Small intestine (tissue), 7 donors: ENCODE measurements around the gene ARMH2. TPM values are rescaled to one million over a fixed set of nuclear protein-coding genes. Genes with fewer than 3 reads are reported as not detected.
"Not testable (repeated sequence)": the region's sequence is repeated elsewhere in the genome, so short reads cannot be mapped to it uniquely, and the experiment has no call there.

ENCODE experiments used
- DNase-seq, 2 donors: peaks; one replicate each; pipeline versions ENCODE4 v3.0.0 to v3.0.0-alpha.2; 2013
- FAIRE-seq: peaks from 2 replicates; lab custom pipeline; 2012; peaks lifted over from hg19 to GRCh38; lab: Jason Lieb, UNC
- H3K27ac ChIP-seq, 3 donors: one replicate each; pipeline ENCODE4 v1.5.1; 2013; ENCODE audit warnings: low read length in 2 of 3, mild to moderate bottlenecking in 2 of 3, control low read depth in 1 of 3, inconsistent platforms in 1 of 3, low read depth in 1 of 3, moderate library complexity in 1 of 3
- H3K27me3 ChIP-seq, 3 donors: one replicate each; pipeline ENCODE4 v1.6.1; 2013; ENCODE audit warnings: low read length in 3 of 3, inconsistent platforms in 1 of 3; ENCODE audit not compliant: control insufficient read depth in 3 of 3, insufficient read depth in 3 of 3
- H3K36me3 ChIP-seq, 3 donors: one replicate each; pipeline ENCODE4 v1.6.1; 2013; ENCODE audit warnings: low read length in 3 of 3, inconsistent platforms in 1 of 3, low read depth in 1 of 3, mild to moderate bottlenecking in 1 of 3, moderate library complexity in 1 of 3; ENCODE audit not compliant: control insufficient read depth in 3 of 3, insufficient read depth in 2 of 3
- H3K4me1 ChIP-seq, 3 donors: one replicate each; pipeline ENCODE4 v1.6.1; 2013; ENCODE audit warnings: low read length in 2 of 3, inconsistent platforms in 1 of 3, low read depth in 1 of 3, mild to moderate bottlenecking in 1 of 3, moderate library complexity in 1 of 3; ENCODE audit not compliant: control insufficient read depth in 3 of 3, insufficient read depth in 2 of 3
- H3K4me3 ChIP-seq, 3 donors: one replicate each; pipeline ENCODE4 v1.5.1; 2013; ENCODE audit warnings: low read length in 3 of 3, control low read depth in 1 of 3, inconsistent platforms in 1 of 3, low read depth in 1 of 3, mild to moderate bottlenecking in 1 of 3, moderate library complexity in 1 of 3
- H3K9me3 ChIP-seq, 2 donors: one replicate each; pipeline ENCODE4 v1.6.1; 2013; ENCODE audit warnings: low read depth in 1 of 2, low read length in 1 of 2; ENCODE audit not compliant: control insufficient read depth in 2 of 2, insufficient read depth in 1 of 2
- WGBS, 3 donors: extraction: QIAGEN DNeasy Blood & Tissue Kit; methylation state at CpG; one replicate each; pipeline ENCODE4 v1.1.7; 2013; 5-methylcytosine and 5-hydroxymethylcytosine counted together
- polyA plus RNA-seq, 4 donors: library from polyadenylated mRNA; stranded (reverse) in 3 of 4; unstranded in 1 of 4; fragments of 200-250 nt in 3 of 4; fragments of 120-200 nt in 1 of 4; gene quantifications; one replicate each; pipeline versions ENCODE4 v1.2.1 to v1.2.3, GENCODE V29; 2013
- donor health status: healthy with polysubstance abuse.
- donor health status: control.
- donor health status: control.
- donor health status: Bipolar disorder and iron deficiency.
- donor health status: healthy.

ARMH2 gene
- polyA plus RNA-seq, 4 donors = not detected

DNA sequence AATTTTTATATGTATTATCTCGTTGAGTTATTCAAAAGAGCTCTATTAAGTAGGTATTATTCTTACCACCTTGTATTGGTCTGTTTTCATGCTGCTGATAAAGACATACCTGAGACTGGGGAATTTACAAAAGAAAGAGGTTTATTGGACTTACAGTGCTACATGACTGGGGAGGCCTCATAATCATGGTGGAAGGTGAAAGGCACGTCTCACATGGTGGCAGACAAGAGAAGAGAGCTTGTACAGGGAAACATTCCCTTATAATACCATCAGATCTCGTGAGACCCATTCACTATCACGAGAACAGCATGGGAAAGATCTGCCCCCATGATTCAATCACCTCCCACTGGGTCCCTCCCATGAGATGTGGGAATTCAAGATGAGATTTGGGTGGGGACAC is 44.3 kb downstream of the ARMH2 start:
- FAIRE-seq, H3K36me3 ChIP-seq, DNase-seq, H3K4me3 ChIP-seq, H3K27ac ChIP-seq, H3K27me3 ChIP-seq, H3K4me1 ChIP-seq, H3K9me3 ChIP-seq: not testable (repeated sequence)
- 82 to 90% (median 87%) methylated on average over 4 of the region's 4 CpGs for WGBS, 3 donors

DNA sequence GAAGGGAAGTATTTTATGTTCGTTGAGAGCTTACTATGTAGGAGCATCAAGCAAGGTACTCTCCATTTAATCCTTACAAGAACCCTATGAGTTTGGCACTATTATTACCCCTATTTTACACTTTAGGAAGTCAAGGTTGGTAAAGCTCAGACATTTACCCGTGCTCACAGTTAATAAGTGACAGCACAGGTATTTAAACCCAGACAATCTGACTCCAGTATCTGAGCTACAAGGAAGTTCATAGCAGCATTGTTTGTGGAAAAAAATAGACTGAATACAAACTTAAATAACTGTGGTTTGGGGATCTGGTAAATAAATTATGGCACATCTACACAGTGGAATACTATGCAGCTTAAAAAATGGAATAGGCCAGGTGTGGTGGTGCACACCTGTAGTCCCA is 45.2 kb downstream of the ARMH2 start:
- Histone ChIP-seq H3K4me3 (no peak overlapping the region), H3K27ac (peak overlapping the region in 1 of 3 donors; percentile 35), H3K9me3 (peaks cover 0 to 9% of the 10 kb centered on the region in 2 donors), H3K4me1 (peaks cover 0 to 10% (median 0%) of the 10 kb centered on the region in 3 donors), H3K36me3 (no peaks in the 10 kb centered on the region), H3K27me3 (no peaks in the 10 kb centered on the region)
- DNase-seq = peak in 1 of 2 donors; percentile 29
- WGBS, 3 donors = 57 to 75% (median 58%) methylated on average over 2 of the region's 2 CpGs
- FAIRE-seq = no peak

DNA sequence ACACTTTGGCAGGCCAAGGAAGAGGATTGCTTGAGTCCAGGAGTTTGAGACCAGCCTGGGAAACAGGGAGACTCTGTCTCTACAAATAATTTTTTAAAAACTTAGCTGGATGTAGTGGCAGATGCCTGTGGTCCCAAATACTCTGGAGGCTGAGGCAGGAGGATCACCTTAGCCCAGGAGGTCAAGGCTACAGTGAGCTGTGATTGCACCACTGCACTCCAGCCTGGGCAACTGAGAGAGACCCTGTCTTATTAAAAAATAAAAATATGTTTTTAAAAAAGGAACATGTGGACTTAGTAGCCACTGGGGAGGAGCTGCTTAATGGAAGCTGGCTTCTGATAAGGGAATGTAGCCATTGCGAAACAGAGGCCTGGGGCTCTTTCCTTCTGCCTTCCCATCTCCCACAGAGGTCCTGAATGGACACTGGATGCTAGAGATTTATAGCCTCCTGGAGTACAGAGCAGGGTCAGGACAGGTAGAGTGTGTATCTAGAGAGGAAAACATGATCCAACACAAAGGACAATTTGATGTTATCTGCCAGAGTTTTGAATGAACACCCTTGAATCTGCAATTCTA is 45.7 kb downstream of the ARMH2 start:
- H3K4me1 ChIP-seq = peaks cover 0 to 10% (median 0%) of the 10 kb centered on the region in 3 donors
- no peaks in the 10 kb centered on the region for H3K27me3 ChIP-seq
- H3K27ac ChIP-seq = peak overlapping the region in 1 of 3 donors; percentile 35
- H3K4me3 ChIP-seq = no peak overlapping the region
- FAIRE-seq (no peak), DNase-seq (peak in 1 of 2 donors; percentile 32)
- no peaks in the 10 kb centered on the region for H3K36me3 ChIP-seq
- 71 to 95% (median 84%) methylated on average over 1 of the region's 1 CpG for WGBS, 3 donors
- peaks cover 0 to 9% of the 10 kb centered on the region in 2 donors for H3K9me3 ChIP-seq

DNA sequence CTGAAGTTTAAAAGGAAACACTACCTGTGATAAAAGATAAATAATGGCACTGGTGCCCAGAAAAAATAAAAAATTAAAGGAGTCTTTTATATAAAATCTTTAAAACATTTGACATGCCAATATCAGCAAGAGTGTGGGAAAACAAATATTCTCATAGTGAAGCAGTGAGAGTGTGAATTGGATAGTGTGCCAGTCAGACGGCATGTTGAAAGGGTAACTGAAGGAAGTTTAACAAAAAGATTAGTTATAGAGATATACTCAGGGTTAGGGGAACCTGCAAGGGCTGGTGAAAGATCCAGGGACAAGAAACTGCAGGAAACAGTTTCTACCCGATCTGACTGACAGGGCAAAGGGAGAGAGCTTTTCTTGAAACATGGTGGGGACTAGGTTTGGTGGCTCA is 46.2 kb downstream of the ARMH2 start:
- no peak for DNase-seq
- Histone ChIP-seq H3K27me3 (no peaks in the 10 kb centered on the region), H3K4me1 (peaks cover 0 to 10% (median 0%) of the 10 kb centered on the region in 3 donors), H3K9me3 (peaks cover 0 to 9% of the 10 kb centered on the region in 2 donors), H3K27ac (peak overlapping the region in 1 of 3 donors; percentile 35), H3K4me3 (no peak overlapping the region), H3K36me3 (no peaks in the 10 kb centered on the region)
- FAIRE-seq = no peak
- 54 to 58% (median 57%) methylated on average over 2 of the region's 2 CpGs for WGBS, 3 donors

DNA sequence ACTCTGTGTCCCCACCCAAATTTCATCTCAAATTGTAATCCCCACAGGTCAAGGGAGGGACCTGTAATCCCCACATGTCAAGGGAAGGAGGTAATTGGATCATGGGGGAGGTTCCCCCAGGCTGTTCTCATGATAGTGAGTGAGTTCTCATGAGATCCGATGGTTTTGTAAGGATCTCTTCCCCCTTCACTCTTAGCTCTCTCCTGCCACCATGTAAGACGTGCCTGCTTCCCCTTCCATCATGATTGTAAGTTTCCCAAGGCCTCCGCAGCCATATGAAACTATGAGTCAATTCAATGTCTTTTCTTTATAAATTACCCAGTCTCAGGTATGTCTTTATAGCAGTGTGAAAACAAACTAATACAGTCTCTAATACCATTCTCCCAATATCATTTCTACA is 47.8 kb downstream of the ARMH2 start:
- H3K27me3 ChIP-seq, FAIRE-seq: not testable (repeated sequence)
- WGBS, 3 donors = 71 to 89% (median 87%) methylated on average over 3 of the region's 3 CpGs

DNA sequence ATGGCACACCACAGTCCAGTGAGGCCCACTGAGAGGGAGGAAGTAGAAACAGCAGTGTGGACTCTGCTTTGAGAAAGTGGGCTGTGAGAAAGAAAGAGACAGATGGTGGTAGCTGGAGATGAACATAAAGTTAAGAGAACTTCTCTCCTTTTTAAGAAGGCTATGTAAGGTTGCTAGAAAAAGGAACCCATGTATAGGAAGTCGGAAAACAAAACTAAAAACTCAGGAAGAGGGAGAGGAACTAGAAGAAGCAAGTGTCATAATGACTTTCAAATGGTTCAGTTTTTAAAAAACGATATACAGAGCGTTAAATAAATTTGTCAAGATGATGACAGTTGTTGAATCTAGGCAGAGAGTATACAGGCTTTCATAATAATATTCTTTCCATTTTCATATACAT is 49.4 kb downstream of the ARMH2 start:
- Histone ChIP-seq H3K4me1 (peaks cover 0 to 10% (median 0%) of the 10 kb centered on the region in 3 donors), H3K4me3 (no peak overlapping the region), H3K27ac (no peak overlapping the region), H3K36me3 (no peaks in the 10 kb centered on the region), H3K9me3 (peaks cover 0 to 4% of the 10 kb centered on the region in 2 donors), H3K27me3 (no peaks in the 10 kb centered on the region)
- FAIRE-seq (no peak), DNase-seq (no peak)
- WGBS, 3 donors = 71 to 82% (median 72%) methylated on average over 3 of the region's 3 CpGs

More for the DNA sequence above, 47.8 kb downstream of the ARMH2 start:
- not testable (repeated sequence) for H3K4me3 ChIP-seq, H3K36me3 ChIP-seq, H3K27ac ChIP-seq, DNase-seq, H3K9me3 ChIP-seq, H3K4me1 ChIP-seq

Other genes with a start within 250 kb of the ARMH2 start
- 1 to 10 TPM in 1 of 4 donors, under 1 TPM in 1, not detected in 2; 0.18 to 1.5 TPM for gene KIAA0319, start 152.7 kb downstream of the ARMH2 start, polyA plus RNA-seq
- gene TDP2, start 132.0 kb downstream of the ARMH2 start, polyA plus RNA-seq = 100 to 1,000 TPM in 3 of 4 donors, 10 to 100 TPM in 1; 76.2 to 419 (median 293) TPM
- 10 to 100 TPM; 10.5 to 26.9 (median 16.2) TPM for gene ACOT13, start 131.8 kb downstream of the ARMH2 start, polyA plus RNA-seq
- gene C6orf62, start 79.8 kb downstream of the ARMH2 start, polyA plus RNA-seq = 10 to 100 TPM; 34.3 to 83.4 (median 49.5) TPM
- 10 to 100 TPM; 20.8 to 48.3 (median 33.8) TPM for gene GMNN, start 24.0 kb downstream of the ARMH2 start, polyA plus RNA-seq
- 1 to 10 TPM; 1.0 to 3.1 (median 1.7) TPM for gene RIPOR2, start 137.0 kb upstream of the ARMH2 start, polyA plus RNA-seq